ENCODE results near the gene ERC2.

- no peak for TF ChIP-seq PATZ1 (CRISPR knock-in tag; IDR thresholded peaks at IDR 0.05; ENCODE audit: borderline replicate concordance)
- no peak for TF ChIP-seq OSR1 (CRISPR knock-in tag; IDR thresholded peaks at IDR 0.05)
- no peak for TF ChIP-seq RARB (CRISPR knock-in tag; IDR thresholded peaks at IDR 0.05)
Observed at GRCh38 chr3:55692295-55692956, 775.8 kb downstream of the ERC2 start.

Measured in SK-N-SH treated with all-trans-retinoic acid at 6 μM for 48 hours (cell line).